GM12875 (cell line): ENCODE measurements around the gene SSTR5.

ENCODE experiments used
- H3K4me3 ChIP-seq: one replicate; pipeline ENCODE4 v1.5.1; 2011; ENCODE audit warnings: low read depth, low read length, control low read depth
- TF ChIP-seq, protein P1 (sequence below): IDR thresholded peaks from 2 replicates; pipeline ENCODE4 v1.5.1; 2011; ENCODE audit warnings: low read depth, mild to moderate bottlenecking, control low read depth, inconsistent platforms, low read length, moderate library complexity, borderline replicate concordance; ENCODE audit not compliant: insufficient read depth

The SSTR5 gene

GRCh38 chr16:1117176-1117900, 44.8 kb downstream of the SSTR5 start:
- TF ChIP-seq, protein P1, sequence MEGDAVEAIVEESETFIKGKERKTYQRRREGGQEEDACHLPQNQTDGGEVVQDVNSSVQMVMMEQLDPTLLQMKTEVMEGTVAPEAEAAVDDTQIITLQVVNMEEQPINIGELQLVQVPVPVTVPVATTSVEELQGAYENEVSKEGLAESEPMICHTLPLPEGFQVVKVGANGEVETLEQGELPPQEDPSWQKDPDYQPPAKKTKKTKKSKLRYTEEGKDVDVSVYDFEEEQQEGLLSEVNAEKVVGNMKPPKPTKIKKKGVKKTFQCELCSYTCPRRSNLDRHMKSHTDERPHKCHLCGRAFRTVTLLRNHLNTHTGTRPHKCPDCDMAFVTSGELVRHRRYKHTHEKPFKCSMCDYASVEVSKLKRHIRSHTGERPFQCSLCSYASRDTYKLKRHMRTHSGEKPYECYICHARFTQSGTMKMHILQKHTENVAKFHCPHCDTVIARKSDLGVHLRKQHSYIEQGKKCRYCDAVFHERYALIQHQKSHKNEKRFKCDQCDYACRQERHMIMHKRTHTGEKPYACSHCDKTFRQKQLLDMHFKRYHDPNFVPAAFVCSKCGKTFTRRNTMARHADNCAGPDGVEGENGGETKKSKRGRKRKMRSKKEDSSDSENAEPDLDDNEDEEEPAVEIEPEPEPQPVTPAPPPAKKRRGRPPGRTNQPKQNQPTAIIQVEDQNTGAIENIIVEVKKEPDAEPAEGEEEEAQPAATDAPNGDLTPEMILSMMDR, result no peak
- no peak overlapping the region for H3K4me3 ChIP-seq

- TF ChIP-seq, protein P1, result no peak
- no peak overlapping the region for H3K4me3 ChIP-seq
Observed at GRCh38 chr16:1117926-1118325, 45.4 kb downstream of the SSTR5 start.

GRCh38 chr16:1119129-1119528, 46.6 kb downstream of the SSTR5 start:
- no peak overlapping the region for H3K4me3 ChIP-seq
- TF ChIP-seq, protein P1, result no peak

DNA sequence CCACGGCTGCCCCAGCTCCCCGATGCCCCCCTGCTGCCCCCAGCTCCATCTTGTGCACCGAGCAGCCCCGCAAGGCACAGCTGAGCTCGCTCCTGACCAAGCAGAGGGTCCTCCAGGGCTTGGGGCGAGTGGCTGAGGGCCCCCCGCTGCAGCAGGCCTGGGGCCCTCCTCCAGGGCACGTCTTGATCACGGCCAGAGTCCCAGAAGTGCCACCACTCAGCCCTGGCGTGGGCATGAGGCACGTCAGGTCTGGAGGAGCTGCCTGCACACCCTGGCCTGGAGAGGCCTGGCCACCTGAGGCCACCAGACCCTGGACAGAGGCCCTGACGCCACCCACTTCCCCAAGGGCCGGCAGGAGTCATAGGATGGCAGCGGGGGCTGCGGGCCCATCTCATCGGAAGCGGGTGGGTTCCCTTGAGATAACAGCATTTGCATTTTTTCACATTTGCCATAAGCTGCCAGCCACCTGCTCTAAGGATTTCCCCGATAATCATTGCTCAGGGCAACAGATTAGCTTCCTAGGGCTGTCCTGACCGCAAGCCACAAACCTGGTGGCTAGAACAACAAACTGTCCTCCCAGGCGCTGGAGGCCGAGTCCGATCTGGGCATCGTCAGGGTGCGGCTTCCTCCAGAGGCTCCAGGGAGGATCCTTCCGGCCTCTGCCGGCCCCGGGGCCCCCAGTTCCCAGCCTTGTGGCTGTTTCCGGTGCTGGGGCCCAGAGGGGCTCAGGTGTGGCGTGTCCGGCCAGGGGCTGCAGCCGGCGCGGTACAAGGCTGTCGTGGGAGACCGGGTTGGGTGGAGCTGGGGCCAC, 47.4 kb downstream of the SSTR5 start:
- H3K4me3 ChIP-seq, result no peak overlapping the region
- TF ChIP-seq, protein P1, result no peak

DNA sequence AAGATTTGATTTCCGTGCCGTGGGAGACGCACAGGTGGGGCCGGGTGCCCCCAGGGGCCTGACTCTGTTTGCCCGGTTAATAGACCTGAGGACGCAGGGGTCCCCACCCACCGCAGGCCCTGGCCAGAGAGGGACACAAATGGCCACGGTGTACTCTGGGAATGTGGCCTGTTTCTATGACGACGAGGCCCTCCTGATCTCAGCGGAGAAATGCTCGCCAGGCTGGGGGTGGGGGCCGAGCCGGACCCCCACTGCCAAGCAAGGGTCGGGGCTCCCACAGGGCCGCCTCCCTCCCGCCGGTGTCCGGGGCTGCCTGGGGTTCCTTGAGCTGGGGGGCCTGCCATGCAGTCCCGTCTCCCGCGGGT, 48.0 kb downstream of the SSTR5 start:
- H3K4me3 ChIP-seq, result no peak overlapping the region
- TF ChIP-seq, protein P1, result no peak

GRCh38 chr16:1121009-1121408, 48.5 kb downstream of the SSTR5 start:
- no peak overlapping the region for H3K4me3 ChIP-seq
- TF ChIP-seq, protein P1, result no peak
